SK-N-SH (cell line): ENCODE measurements around the gene PROK2. TPM values are rescaled to one million over a fixed set of nuclear protein-coding genes. Genes with fewer than 3 reads are reported as not detected.

ENCODE experiments used
- CTCF ChIA-PET: fragments of 300-600, 350-600 bp; formaldehyde crosslinking; extraction: SDS; loops from one replicate; lab custom pipeline; 2021; lab: Yijun Ruan, JAX
- POLR2A ChIA-PET: fragments of 350-600 bp; sonication (Branson Sonifier 250); formaldehyde crosslinking; extraction: SDS; loops from one replicate; lab custom pipeline; 2020; ENCODE audit warnings: antibody characterized with exemption, inconsistent platforms; lab: Yijun Ruan, JAX
- DNase-seq: peaks from one replicate; pipeline ENCODE4 v3.0.0; 2012
- H2AFZ ChIP-seq: fragments of 200-600 bp; sonication (generic); 2 replicates; pipeline ENCODE4 v1.8.1; 2016; ENCODE audit warnings: antibody characterized with exemption, mild to moderate bottlenecking, low read depth
- H3F3A ChIP-seq: fragments of 200-600 bp; sonication (generic); replicated peaks from 2 replicates; pipeline ENCODE3; 2016; ENCODE audit warnings: antibody characterized with exemption, mild to moderate bottlenecking; ENCODE audit not compliant: insufficient read depth
- H3K27ac ChIP-seq, 2 experiments: fragments of 200-500 bp in 1 of 2; fragments of 200-600 bp in 1 of 2; sonication (Bioruptor generic) in 1 of 2; sonication (generic), shearing (Covaris generic) in 1 of 2; 2 replicates each; pipeline versions ENCODE4 v1.5.1 to v1.6.1; 2014 to 2016; ENCODE audit warnings: low read depth in 2 of 2, inconsistent platforms in 1 of 2, low read length in 1 of 2, mild to moderate bottlenecking in 1 of 2, mixed read lengths in 1 of 2
- H3K27me3 ChIP-seq: fragments of 200-600 bp; sonication (generic), shearing (Covaris generic); 2 replicates; pipeline ENCODE4 v1.6.1; 2016; ENCODE audit warnings: mixed run types; ENCODE audit not compliant: insufficient read depth
- H3K36me3 ChIP-seq, 2 experiments: fragments of 200-500 bp in 1 of 2; fragments of 200-600 bp in 1 of 2; sonication (Bioruptor generic) in 1 of 2; sonication (generic) in 1 of 2; replicated peaks in 1 of 2; 2 replicates each; pipeline versions ENCODE3 to v1.5.1; 2014 to 2016; ENCODE audit warnings: low read length in 1 of 2, mild to moderate bottlenecking in 1 of 2; ENCODE audit not compliant: insufficient read depth in 2 of 2, control insufficient read depth in 1 of 2
- H3K4me1 ChIP-seq, 2 experiments: fragments of 200-500 bp in 1 of 2; fragments of 200-600 bp in 1 of 2; sonication (Bioruptor generic) in 1 of 2; sonication (generic), shearing (Covaris generic) in 1 of 2; 2 replicates each; pipeline versions ENCODE4 v1.5.1 to v1.6.1; 2014 to 2016; ENCODE audit warnings: low read depth in 1 of 2, low read length in 1 of 2, mixed run types in 1 of 2; ENCODE audit not compliant: insufficient read depth in 2 of 2, control insufficient read depth in 1 of 2
- H3K4me2 ChIP-seq: fragments of 200-600 bp; sonication (generic), shearing (Covaris generic); 2 replicates; pipeline ENCODE4 v1.6.1; 2017; ENCODE audit warnings: mixed run types
- H3K4me3 ChIP-seq, 2 experiments: fragments of 200-500 bp in 1 of 2; fragments of 200-600 bp in 1 of 2; sonication (Bioruptor generic) in 1 of 2; sonication (generic), shearing (Covaris generic) in 1 of 2; 2 replicates each; pipeline versions ENCODE4 v1.5.1 to v1.8.1; 2014 to 2016; ENCODE audit warnings: low read depth in 2 of 2, inconsistent platforms in 1 of 2, low read length in 1 of 2, mild to moderate bottlenecking in 1 of 2, mixed read lengths in 1 of 2, moderate library complexity in 1 of 2
- H3K79me2 ChIP-seq: fragments of 200-600 bp; sonication (generic); 2 replicates; pipeline ENCODE4 v1.8.1; 2017; ENCODE audit warnings: mild to moderate bottlenecking; ENCODE audit not compliant: insufficient read depth
- H3K9ac ChIP-seq: fragments of 200-600 bp; sonication (generic); 2 replicates; pipeline ENCODE4 v1.6.1; 2017; ENCODE audit warnings: mixed run types
- H3K9me2 ChIP-seq: fragments of 200-600 bp; sonication (generic); 2 replicates; pipeline ENCODE4 v1.6.1; 2017; ENCODE audit warnings: mixed run types
- H3K9me3 ChIP-seq: fragments of 200-600 bp; sonication (generic); 2 replicates; pipeline ENCODE4 v1.6.1; 2017; ENCODE audit warnings: mixed run types, mild to moderate bottlenecking, moderate library complexity
- H4K20me1 ChIP-seq: fragments of 200-600 bp; sonication (generic); 2 replicates; pipeline ENCODE4 v1.6.1; 2017; ENCODE audit warnings: mild to moderate bottlenecking, mixed run types; ENCODE audit not compliant: insufficient read depth
- EP300 ChIP-seq, 2 experiments: IDR thresholded peaks; 2 replicates each; pipeline versions ENCODE4 v1.4.0 to v1.6.1; 2012; ENCODE audit warnings: borderline replicate concordance in 1 of 2, low read depth in 1 of 2, low read length in 1 of 2
- FOXM1 ChIP-seq: IDR thresholded peaks from 2 replicates; pipeline ENCODE4 v1.4.0; 2012; ENCODE audit warnings: low read depth, mild to moderate bottlenecking
- GATA2 ChIP-seq: sonication (generic); formaldehyde crosslinking; IDR thresholded peaks from 2 replicates; pipeline ENCODE4 v1.5.0; 2020; ENCODE audit warnings: mild to moderate bottlenecking, missing genetic modification reagents
- JUND ChIP-seq: IDR thresholded peaks from 2 replicates; pipeline ENCODE4 v1.4.0; 2012
- NFIC ChIP-seq: IDR thresholded peaks from 2 replicates; pipeline ENCODE4 v1.4.0; 2012; ENCODE audit warnings: borderline replicate concordance
- RCOR1 ChIP-seq: fragments of 150-350 bp; IDR thresholded peaks from 2 replicates; pipeline ENCODE4 v1.6.1; 2017; ENCODE audit warnings: antibody characterized with exemption, low read length
- SIN3A ChIP-seq: IDR thresholded peaks from 2 replicates; pipeline ENCODE4 v1.6.1; 2012; ENCODE audit warnings: low read depth, mild to moderate bottlenecking, low read length, moderate library complexity, borderline replicate concordance
- USF1 ChIP-seq: IDR thresholded peaks from 2 replicates; pipeline ENCODE4 v1.4.0; 2012; ENCODE audit warnings: low read depth, borderline replicate concordance
- ZBTB33 ChIP-seq: IDR thresholded peaks from 2 replicates; pipeline ENCODE4 v1.4.0; 2012; ENCODE audit warnings: low read depth, borderline replicate concordance
- WGBS: methylation state at CpG from one replicate; pipeline ENCODE4 v1.1.6; 2017; ENCODE audit warnings: low lambda C conversion rate; 5-methylcytosine and 5-hydroxymethylcytosine counted together
- polyA plus RNA-seq, 3 experiments: library from polyadenylated mRNA; depleted of rRNA; stranded (reverse); fragments of >200 nt; gene quantifications; 2 replicates each; pipeline ENCODE4 v1.2.3, GENCODE V29; 2012
- TF ChIP-seq, protein P1 (sequence below): fragments of 150-350 bp; IDR thresholded peaks from 2 replicates; pipeline ENCODE4 v1.6.1; 2017; ENCODE audit warnings: antibody characterized with exemption, low read length, low read depth, borderline replicate concordance

PROK2 gene
- polyA plus RNA-seq, 1 of the 3 experiments (the other 2 are of a cell fraction): not detected

DNA sequence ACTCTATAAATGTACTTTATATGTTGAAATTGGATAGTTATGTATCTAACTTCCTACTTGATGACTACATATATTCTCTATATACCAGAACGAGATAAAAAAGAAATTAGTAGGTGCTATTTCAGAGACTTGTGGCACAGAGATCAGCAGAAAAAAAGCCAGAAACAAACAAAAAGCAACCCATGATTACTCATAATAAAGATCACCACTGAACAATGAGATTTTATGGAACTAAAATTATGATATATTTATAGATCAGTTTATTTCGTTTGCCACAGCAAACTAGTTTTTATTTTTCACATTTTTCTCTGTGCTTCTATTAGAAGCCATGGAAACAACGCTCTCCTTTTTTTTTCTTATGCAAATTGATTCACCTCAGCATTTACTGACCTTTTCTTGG, 15.1 kb upstream of the PROK2 start:
- Histone ChIP-seq H3K4me3 (no peak overlapping the region), H3K36me3 (no peaks in the 10 kb centered on the region), H3K27ac (no peak overlapping the region), H3K9me2 (no peaks in the 10 kb centered on the region), H3K9me3 (no peaks in the 10 kb centered on the region), H3K9ac (no peak overlapping the region), H2AFZ (no peak overlapping the region), H3K4me1 (peaks cover 0 to 7% of the 10 kb centered on the region in 2 experiments; a peak in 1 of 4 replicates), H3K79me2 (no peaks in the 10 kb centered on the region), H3F3A (no peaks in the 10 kb centered on the region), H3K4me2 (no peak overlapping the region), H4K20me1 (no peaks in the 10 kb centered on the region), H3K27me3 (no peaks in the 10 kb centered on the region)
- TF ChIP-seq GATA2: no peak
- TF ChIP-seq ZBTB33: no peak
- POLR2A ChIA-PET: no interaction called here
- no peak for DNase-seq
- CTCF ChIA-PET: interaction anchor here (1.1 kb wide), 1 partner anchor 70 kb away, joined by 3 read pairs; no protein-coding TSS in a partner anchor
- WGBS: 21% methylated on average over 3 of the region's 3 CpGs

- ChIA-PET POLR2A (no interaction called here), CTCF (interaction anchor here (1.3 kb wide), 1 partner anchor 68 kb away, joined by 4 read pairs; no protein-coding TSS in a partner anchor)
- H3K27me3 ChIP-seq: no peaks in the 10 kb centered on the region
These were observed 12.5 kb upstream of the PROK2 start for GRCh38 chr3:71797455-71797854.

DNA sequence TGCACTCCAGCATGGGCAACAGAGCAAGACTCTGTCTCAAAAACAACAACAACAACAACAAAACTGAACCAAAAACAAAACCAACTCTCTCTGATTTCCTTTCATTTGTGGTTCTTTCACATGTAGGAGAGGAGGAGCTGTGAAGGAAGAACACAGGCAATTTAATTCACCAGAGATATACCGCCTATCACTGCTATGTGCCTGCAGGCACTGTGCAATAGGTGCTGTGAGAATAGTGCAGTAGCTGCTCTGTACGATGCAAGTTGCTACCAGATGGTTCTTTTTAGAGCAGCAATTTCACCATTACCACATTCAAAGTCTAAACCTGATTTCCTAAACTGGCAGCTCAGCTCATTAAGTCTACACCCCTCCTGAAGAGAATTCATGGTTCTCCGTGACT, 11.3 kb upstream of the PROK2 start:
- no peaks in the 10 kb centered on the region for H3K9me3 ChIP-seq
- CTCF ChIA-PET: interaction anchor here (0.6 to 1.3 kb wide), 2 partner anchors 67 to 1026 kb away, joined by 3 to 4 read pairs; no protein-coding TSS in a partner anchor
- no peaks in the 10 kb centered on the region for H3F3A ChIP-seq
- no peaks in the 10 kb centered on the region for H4K20me1 ChIP-seq
- no peak overlapping the region for H3K27ac ChIP-seq
- no peaks in the 10 kb centered on the region for H3K79me2 ChIP-seq
- H3K36me3 ChIP-seq: no peaks in the 10 kb centered on the region
- H3K4me3 ChIP-seq: no peak overlapping the region
- H3K27me3 ChIP-seq: no peaks in the 10 kb centered on the region
- WGBS: 46% methylated on average over 3 of the region's 3 CpGs
- H3K4me1 ChIP-seq: peaks cover 0 to 7% of the 10 kb centered on the region in 2 experiments; a peak in 1 of 4 replicates
- no peak overlapping the region for H3K4me2 ChIP-seq
- no peak overlapping the region for H3K9ac ChIP-seq
- peak; percentile 32 for DNase-seq
- H2AFZ ChIP-seq: no peak overlapping the region
- POLR2A ChIA-PET: no interaction called here
- TF ChIP-seq SIN3A (no peak), FOXM1 (no peak), NFIC (no peak), RCOR1 (peak; percentile 34; the same call in 1 of the 2 replicates), JUND (no peak), EP300 (IDR thresholded peaks at IDR 0.05; ENCODE audit: borderline replicate concordance in 1 of 2, low read depth in 1 of 2, low read length in 1 of 2) (peak in 1 of 2 experiments; percentile 20; a peak in 1 of 4 replicates)
- TF ChIP-seq, protein P1, sequence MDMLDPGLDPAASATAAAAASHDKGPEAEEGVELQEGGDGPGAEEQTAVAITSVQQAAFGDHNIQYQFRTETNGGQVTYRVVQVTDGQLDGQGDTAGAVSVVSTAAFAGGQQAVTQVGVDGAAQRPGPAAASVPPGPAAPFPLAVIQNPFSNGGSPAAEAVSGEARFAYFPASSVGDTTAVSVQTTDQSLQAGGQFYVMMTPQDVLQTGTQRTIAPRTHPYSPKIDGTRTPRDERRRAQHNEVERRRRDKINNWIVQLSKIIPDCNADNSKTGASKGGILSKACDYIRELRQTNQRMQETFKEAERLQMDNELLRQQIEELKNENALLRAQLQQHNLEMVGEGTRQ: no peak
- no peaks in the 10 kb centered on the region for H3K9me2 ChIP-seq

More at GRCh38 chr3:71797455-71797854, 12.5 kb upstream of the PROK2 start:
- Histone ChIP-seq H3K4me2 (no peak overlapping the region), H3K4me1 (peaks cover 0 to 7% of the 10 kb centered on the region in 2 experiments; a peak in 1 of 4 replicates), H3K9ac (no peak overlapping the region), H3K27ac (no peak overlapping the region), H3K9me3 (no peaks in the 10 kb centered on the region), H3F3A (no peaks in the 10 kb centered on the region), H3K4me3 (no peak overlapping the region), H2AFZ (no peak overlapping the region), H4K20me1 (no peaks in the 10 kb centered on the region), H3K9me2 (no peaks in the 10 kb centered on the region), H3K36me3 (no peaks in the 10 kb centered on the region), H3K79me2 (no peaks in the 10 kb centered on the region)
- no peak for TF ChIP-seq USF1
- DNase-seq: no peak
- 42% methylated on average over 4 of the region's 7 CpGs for WGBS
